OCI-LY3 (cell line): ENCODE results near the gene KIAA0319L.

Source experiments
- CTCF ChIP-seq: fragments of 200-600, 300-600 bp; sonication (generic); IDR thresholded peaks from 2 replicates; pipeline ENCODE4 v1.5.1; 2014; ENCODE audit warnings: antibody characterized with exemption, low read length, low read depth
- EZH2phosphoT487 ChIP-seq: fragments of 200-600 bp; shearing (Covaris generic); IDR thresholded peaks from 2 replicates; pipeline ENCODE4 v1.6.1; 2018; ENCODE audit warnings: antibody characterized with exemption, mixed run types, low read depth

GRCh38 chr1:35600593-35600992 lies 43.4 kb upstream of the KIAA0319L start:
- TF ChIP-seq CTCF (no peak), EZH2phosphoT487 (no peak)
